ENCODE measurements around the gene CD99. TPM values are rescaled to one million over a fixed set of nuclear protein-coding genes. Genes with fewer than 3 reads are reported as not detected.

The CD99 gene
- total and polyA plus RNA-seq, 2 experiments from 2014 or later = 28.5 to 43.1 TPM

- Mint-ChIP-seq H3K27me3 (ENCODE audit: insufficient read depth, low read depth, poor library complexity) (peaks cover 1% of the 10 kb centered on the region), H3K36me3 (ENCODE audit: low read depth) (no peaks in the 10 kb centered on the region; the same call in 1 of the 3 replicates), H3K9me3 (no peaks in the 10 kb centered on the region), H3K4me1 (no peaks in the 10 kb centered on the region), H3K27ac (no peak overlapping the region), H3K4me3 (no peak overlapping the region)
- ATAC-seq (no peak), DNase-seq (ENCODE audit: low spot score) (no peak)
- Histone ChIP-seq H3K4me1 (ENCODE audit: insufficient read depth) (no peaks in the 10 kb centered on the region), H3K27ac (ENCODE audit: low read depth) (no peak overlapping the region), H3K27me3 (ENCODE audit: insufficient read depth) (no peaks in the 10 kb centered on the region), H3K9me2 (ENCODE audit: insufficient read depth) (no peaks in the 10 kb centered on the region), H3K4me3 (no peak overlapping the region), H3K79me2 (replicated peaks; ENCODE audit: insufficient read depth) (no peaks in the 10 kb centered on the region), H3K4me2 (no peak overlapping the region), H4K20me1 (replicated peaks; ENCODE audit: insufficient read depth) (no peaks in the 10 kb centered on the region), H3K36me3 (ENCODE audit: insufficient read depth) (no peaks in the 10 kb centered on the region), H3F3A (replicated peaks; ENCODE audit: low read depth) (0 out of 2 replicates have a peak, but pooled peaks cover 1% of the 10 kb centered on the region), H2AFZ (no peak overlapping the region)
- TF ChIP-seq ZNF331 (CRISPR knock-in tag; IDR thresholded peaks at IDR 0.05; ENCODE audit: low read depth) = no peak
Observed at GRCh38 chrX:2670978-2671377, 20.1 kb upstream of the CD99 start.

DNA sequence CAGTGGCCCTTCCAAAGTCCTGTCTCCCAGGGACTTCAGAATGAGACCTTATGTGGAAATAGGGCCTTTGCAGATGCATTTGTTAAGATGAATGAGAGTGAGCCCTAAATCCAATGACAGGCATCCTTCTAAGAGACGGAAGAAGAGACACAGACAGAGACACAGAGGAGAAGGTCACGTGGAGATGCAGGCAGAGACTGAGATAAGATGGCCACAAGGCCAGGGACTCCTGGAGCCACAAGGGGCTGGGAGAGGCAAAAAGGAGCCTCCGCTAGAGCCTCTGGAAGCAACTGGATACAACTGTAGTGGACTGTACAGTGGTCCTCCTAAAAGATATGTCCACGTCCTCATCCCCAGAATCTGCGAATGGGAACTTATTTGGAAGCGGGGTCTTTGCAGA lies 19.0 kb upstream of the CD99 start:
- no peaks in the 10 kb centered on the region for H3K36me3 ChIP-seq (ENCODE audit: insufficient read depth)
- Mint-ChIP-seq H3K27ac (no peak overlapping the region), H3K4me1 (no peaks in the 10 kb centered on the region), H3K36me3 (ENCODE audit: low read depth) (no peaks in the 10 kb centered on the region; the same call in 1 of the 3 replicates), H3K4me3 (no peak overlapping the region), H3K9me3 (no peaks in the 10 kb centered on the region), H3K27me3 (ENCODE audit: insufficient read depth, low read depth, poor library complexity) (peaks cover 1% of the 10 kb centered on the region)
- DNase-seq (ENCODE audit: low spot score) (no peak), ATAC-seq (no peak)
- H2AFZ ChIP-seq = no peak overlapping the region
- no peaks in the 10 kb centered on the region for H3K9me2 ChIP-seq (ENCODE audit: insufficient read depth)
- H4K20me1 ChIP-seq (replicated peaks; ENCODE audit: insufficient read depth) = no peaks in the 10 kb centered on the region
- no peaks in the 10 kb centered on the region for H3K79me2 ChIP-seq (replicated peaks; ENCODE audit: insufficient read depth)
- H3K4me1 ChIP-seq (ENCODE audit: insufficient read depth) = no peaks in the 10 kb centered on the region
- H3K4me2 ChIP-seq = no peak overlapping the region
- H3K4me3 ChIP-seq = no peak overlapping the region
- no peak overlapping the region for H3K27ac ChIP-seq (ENCODE audit: low read depth)
- H3K27me3 ChIP-seq (ENCODE audit: insufficient read depth) = no peaks in the 10 kb centered on the region
- H3F3A ChIP-seq (replicated peaks; ENCODE audit: low read depth) = no peaks in the 10 kb centered on the region
- TF ChIP-seq CTCF (conservative IDR thresholded peaks at IDR 0.05; ENCODE audit: low read depth in 2 of 2) (no peak), CREB1 (CRISPR knock-in tag; IDR thresholded peaks at IDR 0.05; ENCODE audit: low read depth) (no peak), STAT1 (IDR thresholded peaks at IDR 0.05; ENCODE audit: unreplicated experiment) (no peak), ZNF462 (CRISPR knock-in tag; IDR thresholded peaks at IDR 0.05) (no peak), EZH2phosphoT487 (IDR thresholded peaks at IDR 0.05; ENCODE audit: unreplicated experiment) (no peak), POLR2AphosphoS5 (IDR thresholded peaks at IDR 0.05; ENCODE audit: low read depth) (no peak), ZNF114 (CRISPR knock-in tag; IDR thresholded peaks at IDR 0.05) (no peak), ZNF331 (CRISPR knock-in tag; IDR thresholded peaks at IDR 0.05; ENCODE audit: low read depth) (no peak)
- TF ChIP-seq, protein P1, sequence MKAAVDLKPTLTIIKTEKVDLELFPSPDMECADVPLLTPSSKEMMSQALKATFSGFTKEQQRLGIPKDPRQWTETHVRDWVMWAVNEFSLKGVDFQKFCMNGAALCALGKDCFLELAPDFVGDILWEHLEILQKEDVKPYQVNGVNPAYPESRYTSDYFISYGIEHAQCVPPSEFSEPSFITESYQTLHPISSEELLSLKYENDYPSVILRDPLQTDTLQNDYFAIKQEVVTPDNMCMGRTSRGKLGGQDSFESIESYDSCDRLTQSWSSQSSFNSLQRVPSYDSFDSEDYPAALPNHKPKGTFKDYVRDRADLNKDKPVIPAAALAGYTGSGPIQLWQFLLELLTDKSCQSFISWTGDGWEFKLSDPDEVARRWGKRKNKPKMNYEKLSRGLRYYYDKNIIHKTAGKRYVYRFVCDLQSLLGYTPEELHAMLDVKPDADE (IDR thresholded peaks at IDR 0.05) = no peak
- TF ChIP-seq, protein P2, sequence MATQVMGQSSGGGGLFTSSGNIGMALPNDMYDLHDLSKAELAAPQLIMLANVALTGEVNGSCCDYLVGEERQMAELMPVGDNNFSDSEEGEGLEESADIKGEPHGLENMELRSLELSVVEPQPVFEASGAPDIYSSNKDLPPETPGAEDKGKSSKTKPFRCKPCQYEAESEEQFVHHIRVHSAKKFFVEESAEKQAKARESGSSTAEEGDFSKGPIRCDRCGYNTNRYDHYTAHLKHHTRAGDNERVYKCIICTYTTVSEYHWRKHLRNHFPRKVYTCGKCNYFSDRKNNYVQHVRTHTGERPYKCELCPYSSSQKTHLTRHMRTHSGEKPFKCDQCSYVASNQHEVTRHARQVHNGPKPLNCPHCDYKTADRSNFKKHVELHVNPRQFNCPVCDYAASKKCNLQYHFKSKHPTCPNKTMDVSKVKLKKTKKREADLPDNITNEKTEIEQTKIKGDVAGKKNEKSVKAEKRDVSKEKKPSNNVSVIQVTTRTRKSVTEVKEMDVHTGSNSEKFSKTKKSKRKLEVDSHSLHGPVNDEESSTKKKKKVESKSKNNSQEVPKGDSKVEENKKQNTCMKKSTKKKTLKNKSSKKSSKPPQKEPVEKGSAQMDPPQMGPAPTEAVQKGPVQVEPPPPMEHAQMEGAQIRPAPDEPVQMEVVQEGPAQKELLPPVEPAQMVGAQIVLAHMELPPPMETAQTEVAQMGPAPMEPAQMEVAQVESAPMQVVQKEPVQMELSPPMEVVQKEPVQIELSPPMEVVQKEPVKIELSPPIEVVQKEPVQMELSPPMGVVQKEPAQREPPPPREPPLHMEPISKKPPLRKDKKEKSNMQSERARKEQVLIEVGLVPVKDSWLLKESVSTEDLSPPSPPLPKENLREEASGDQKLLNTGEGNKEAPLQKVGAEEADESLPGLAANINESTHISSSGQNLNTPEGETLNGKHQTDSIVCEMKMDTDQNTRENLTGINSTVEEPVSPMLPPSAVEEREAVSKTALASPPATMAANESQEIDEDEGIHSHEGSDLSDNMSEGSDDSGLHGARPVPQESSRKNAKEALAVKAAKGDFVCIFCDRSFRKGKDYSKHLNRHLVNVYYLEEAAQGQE (IDR thresholded peaks at IDR 0.05; ENCODE audit: unreplicated experiment) = no peak
